Panc1 (cell line): Measurements from ENCODE around the gene CFAP300.

ENCODE experiments used
- POLR2AphosphoS5 ChIP-seq: IDR thresholded peaks from 2 replicates; pipeline ENCODE4 v1.6.1; 2012; ENCODE audit warnings: mild to moderate bottlenecking, low read depth, low read length, moderate library complexity
- SIN3A ChIP-seq: IDR thresholded peaks from 2 replicates; pipeline ENCODE4 v1.6.1; 2012; ENCODE audit warnings: low read depth, mild to moderate bottlenecking, low read length, moderate library complexity, borderline replicate concordance; ENCODE audit not compliant: insufficient read depth
- TCF7L2 ChIP-seq: IDR thresholded peaks from 2 replicates; pipeline ENCODE4 v1.6.1; 2011; ENCODE audit warnings: mild to moderate bottlenecking, low read depth, low read length, inconsistent platforms
- TF ChIP-seq, protein P1 (sequence below): fragments of 450-650 bp; IDR thresholded peaks from 2 replicates; pipeline ENCODE4 v1.5.1; 2017; ENCODE audit warnings: mild to moderate bottlenecking

DNA sequence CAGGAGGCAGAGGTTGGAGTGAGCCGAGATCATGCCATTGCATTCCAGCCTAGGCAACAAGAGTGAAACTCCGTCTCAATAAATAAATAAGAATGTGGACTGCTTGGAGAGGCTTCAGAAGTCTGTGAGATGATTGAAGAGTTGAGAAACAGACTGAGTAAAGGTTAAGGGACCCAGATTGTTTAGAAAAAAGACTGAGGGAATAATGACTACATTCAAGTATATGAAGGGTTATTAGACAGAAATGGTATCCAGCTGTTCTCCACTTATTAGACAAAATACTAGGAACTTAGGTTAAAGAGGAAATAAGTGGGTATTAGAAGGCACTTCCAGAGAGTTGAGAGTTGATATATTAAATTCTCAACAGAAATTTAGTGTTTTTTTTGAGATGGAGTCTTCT lies 52.5 kb downstream of the CFAP300 start:
- TF ChIP-seq, protein P1, sequence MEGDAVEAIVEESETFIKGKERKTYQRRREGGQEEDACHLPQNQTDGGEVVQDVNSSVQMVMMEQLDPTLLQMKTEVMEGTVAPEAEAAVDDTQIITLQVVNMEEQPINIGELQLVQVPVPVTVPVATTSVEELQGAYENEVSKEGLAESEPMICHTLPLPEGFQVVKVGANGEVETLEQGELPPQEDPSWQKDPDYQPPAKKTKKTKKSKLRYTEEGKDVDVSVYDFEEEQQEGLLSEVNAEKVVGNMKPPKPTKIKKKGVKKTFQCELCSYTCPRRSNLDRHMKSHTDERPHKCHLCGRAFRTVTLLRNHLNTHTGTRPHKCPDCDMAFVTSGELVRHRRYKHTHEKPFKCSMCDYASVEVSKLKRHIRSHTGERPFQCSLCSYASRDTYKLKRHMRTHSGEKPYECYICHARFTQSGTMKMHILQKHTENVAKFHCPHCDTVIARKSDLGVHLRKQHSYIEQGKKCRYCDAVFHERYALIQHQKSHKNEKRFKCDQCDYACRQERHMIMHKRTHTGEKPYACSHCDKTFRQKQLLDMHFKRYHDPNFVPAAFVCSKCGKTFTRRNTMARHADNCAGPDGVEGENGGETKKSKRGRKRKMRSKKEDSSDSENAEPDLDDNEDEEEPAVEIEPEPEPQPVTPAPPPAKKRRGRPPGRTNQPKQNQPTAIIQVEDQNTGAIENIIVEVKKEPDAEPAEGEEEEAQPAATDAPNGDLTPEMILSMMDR = no peak
- no peak for TF ChIP-seq POLR2AphosphoS5
- no peak for TF ChIP-seq SIN3A
- no peak for TF ChIP-seq TCF7L2
